Heart right ventricle (tissue), 16 donors: Measurements from ENCODE around the gene TRAM2. TPM values are rescaled to one million over a fixed set of nuclear protein-coding genes. Genes with fewer than 3 reads are reported as not detected.

ENCODE experiments used
- ATAC-seq, 8 donors: fragments of 200-7000 bp; cut with Tn5 transposase; one replicate each; pipeline ENCODE4 v1.9.1; 2020; ENCODE audit warnings: mild to moderate bottlenecking in 8 of 8, moderate library complexity in 8 of 8, moderate number of reproducible peaks in 1 of 8
- DNase-seq, 2 donors: peaks; one replicate each; pipeline ENCODE4 v3.0.0-alpha.2; 2020
- H3K27ac ChIP-seq, 10 donors: fragments of 200-600 bp; sonication (generic) in 2 of 10; one replicate each; pipeline versions ENCODE4 v1.5.0 to v1.8.0; 2020 to 2022; ENCODE audit warnings: mild to moderate bottlenecking in 3 of 10
- H3K27me3 ChIP-seq, 7 donors: fragments of 200-600 bp; one replicate each; pipeline ENCODE4 v1.8.0; 2021 to 2022; ENCODE audit warnings: mild to moderate bottlenecking in 2 of 7
- H3K36me3 ChIP-seq, 9 donors: fragments of 200-600 bp; sonication (generic) in 1 of 9; one replicate each; pipeline versions ENCODE4 v1.5.0 to v1.8.0; 2020 to 2022; ENCODE audit warnings: mild to moderate bottlenecking in 2 of 9
- H3K4me1 ChIP-seq, 9 donors: fragments of 200-600 bp; sonication (generic) in 1 of 9; one replicate each; pipeline versions ENCODE4 v1.5.0 to v1.8.0; 2020 to 2022; ENCODE audit warnings: mild to moderate bottlenecking in 4 of 9
- H3K4me3 ChIP-seq, 10 donors: fragments of 200-600 bp; sonication (generic) in 2 of 10; one replicate each; pipeline versions ENCODE4 v1.5.0 to v1.8.0; 2020 to 2022; ENCODE audit warnings: mild to moderate bottlenecking in 7 of 10, moderate library complexity in 2 of 10
- H3K9me3 ChIP-seq, 11 donors: fragments of 200-600 bp in 10 of 11; sonication (generic) in 2 of 11; one replicate each; pipeline versions ENCODE4 v1.5.0 to v1.8.0; 2013 to 2022; ENCODE audit warnings: mild to moderate bottlenecking in 2 of 11, control low read depth in 1 of 11, moderate library complexity in 1 of 11
- WGBS, 2 donors: extraction: QIAGEN DNeasy Blood & Tissue Kit; methylation state at CpG; one replicate each; pipeline ENCODE4 v1.1.7; 2013; ENCODE audit warnings: inconsistent platforms in 1 of 2; 5-methylcytosine and 5-hydroxymethylcytosine counted together
- intact Hi-C, 10 donors: fragments of 100-400 bp; cut with DNase I; formaldehyde crosslinking; loops; one replicate each; pipeline versions ENCODE4 v1.11.1 to v1.14.2; 2022
- polyA plus RNA-seq, 2 donors: library from polyadenylated mRNA; stranded (reverse); fragments of 200-250 nt; gene quantifications; one replicate each; pipeline ENCODE4 v1.2.3, GENCODE V29; 2013
- total RNA-seq, 10 donors: library from RNA; stranded (reverse); fragmentation: NEBNext Ultra II Directional in 3 of 10; extraction: Animal tissue kit (Norgen Biotek cat#: 25700) in 3 of 10; gene quantifications; one replicate each; pipeline versions ENCODE4 v1.2.1 to v1.2.4, GENCODE V29; 2021 to 2023
- TF ChIP-seq, protein P1 (sequence below), 9 donors: fragments of 200-600 bp; sonication (generic) in 2 of 9; IDR thresholded peaks; one replicate each; pipeline versions ENCODE4 v1.5.0 to v1.8.0; 2021 to 2022; ENCODE audit warnings: antibody characterized with exemption in 9 of 9, mild to moderate bottlenecking in 5 of 9, moderate library complexity in 1 of 9
- donor health status: Arrhythmogenic right ventricular cardiomyopathy.
- donor health status: ischemic (EF 13 %, LVEDD 7.1; RV severe dilation, severe dysfunction).
- donor health status: healthy with polysubstance abuse.
- donor health status: DM: no; HTN: yes; CAD: no.
- donor health status: DM: no; HTN: no; CAD: no.
- donor health status: ischemic (EF 25% LVEDD 6.9; RV normal size, moderate dysfunction).
- donor health status: ischemic (EF 25% LVEDD 5.7; RV mildly dilated, moderate dysfunction).
- donor health status: healthy.
- donor health status: DM: yes; HTN: yes; CAD: no.
- donor health status: Ischemic cardiomyopathy.
- donor health status: ischemic (EF 35%, LVEDD 5.7; RV mildly dilated, moderate dysfunction).
- donor health status: nonischemic (EF 11% LVEDD 7.7; RV severe dilation, severe dysfunction).
- donor health status: DM: yes; HTN: yes; CAD: no.
- donor health status: PGD.
- donor health status: ischemic (EF 29% LVEDD 5.4; RV normal size, mild dysfunction).
- donor health status: nonischemic (EF 23%, LVEDD 6.1; RV moderate dilation, normal function).

The TRAM2 gene
- total and polyA plus RNA-seq, 12 donors = 5.0 to 17.3 (median 10.6) TPM

DNA sequence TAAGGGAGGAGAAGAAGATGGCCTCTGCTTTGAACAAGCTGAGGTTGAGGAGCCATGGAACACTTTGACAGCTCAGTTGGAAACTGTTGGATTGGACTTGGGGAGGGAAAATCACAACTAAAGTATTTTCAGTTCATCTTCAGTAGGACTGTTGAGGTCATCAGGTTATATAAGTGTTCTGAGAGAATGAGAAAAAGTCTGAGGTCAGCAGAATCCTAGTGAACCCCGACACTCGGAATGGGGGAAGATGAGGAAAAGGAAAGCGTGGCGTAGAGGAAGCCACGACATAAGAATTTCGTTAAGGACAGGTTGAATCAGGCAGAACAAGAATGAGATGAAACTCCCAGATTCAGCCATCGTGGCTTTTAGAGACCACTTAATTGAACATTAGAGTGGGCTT, 4.0 kb upstream of the TRAM2 start:
- intact Hi-C loops = no loop called here
- Histone ChIP-seq H3K27me3 (no peaks in the 10 kb centered on the region), H3K36me3 (peaks cover 0 to 32% (median 0%) of the 10 kb centered on the region in 9 donors), H3K9me3 (no peaks in the 10 kb centered on the region), H3K4me3 (no peak overlapping the region), H3K27ac (no peak overlapping the region), H3K4me1 (peaks cover 0 to 19% (median 15%) of the 10 kb centered on the region in 9 donors)
- DNase-seq (no peak), ATAC-seq (no peak)
- TF ChIP-seq, protein P1, sequence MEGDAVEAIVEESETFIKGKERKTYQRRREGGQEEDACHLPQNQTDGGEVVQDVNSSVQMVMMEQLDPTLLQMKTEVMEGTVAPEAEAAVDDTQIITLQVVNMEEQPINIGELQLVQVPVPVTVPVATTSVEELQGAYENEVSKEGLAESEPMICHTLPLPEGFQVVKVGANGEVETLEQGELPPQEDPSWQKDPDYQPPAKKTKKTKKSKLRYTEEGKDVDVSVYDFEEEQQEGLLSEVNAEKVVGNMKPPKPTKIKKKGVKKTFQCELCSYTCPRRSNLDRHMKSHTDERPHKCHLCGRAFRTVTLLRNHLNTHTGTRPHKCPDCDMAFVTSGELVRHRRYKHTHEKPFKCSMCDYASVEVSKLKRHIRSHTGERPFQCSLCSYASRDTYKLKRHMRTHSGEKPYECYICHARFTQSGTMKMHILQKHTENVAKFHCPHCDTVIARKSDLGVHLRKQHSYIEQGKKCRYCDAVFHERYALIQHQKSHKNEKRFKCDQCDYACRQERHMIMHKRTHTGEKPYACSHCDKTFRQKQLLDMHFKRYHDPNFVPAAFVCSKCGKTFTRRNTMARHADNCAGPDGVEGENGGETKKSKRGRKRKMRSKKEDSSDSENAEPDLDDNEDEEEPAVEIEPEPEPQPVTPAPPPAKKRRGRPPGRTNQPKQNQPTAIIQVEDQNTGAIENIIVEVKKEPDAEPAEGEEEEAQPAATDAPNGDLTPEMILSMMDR (IDR thresholded peaks at IDR 0.05) = no peak
- WGBS, 2 donors = 93% methylated on average over 7 of the region's 7 CpGs

DNA sequence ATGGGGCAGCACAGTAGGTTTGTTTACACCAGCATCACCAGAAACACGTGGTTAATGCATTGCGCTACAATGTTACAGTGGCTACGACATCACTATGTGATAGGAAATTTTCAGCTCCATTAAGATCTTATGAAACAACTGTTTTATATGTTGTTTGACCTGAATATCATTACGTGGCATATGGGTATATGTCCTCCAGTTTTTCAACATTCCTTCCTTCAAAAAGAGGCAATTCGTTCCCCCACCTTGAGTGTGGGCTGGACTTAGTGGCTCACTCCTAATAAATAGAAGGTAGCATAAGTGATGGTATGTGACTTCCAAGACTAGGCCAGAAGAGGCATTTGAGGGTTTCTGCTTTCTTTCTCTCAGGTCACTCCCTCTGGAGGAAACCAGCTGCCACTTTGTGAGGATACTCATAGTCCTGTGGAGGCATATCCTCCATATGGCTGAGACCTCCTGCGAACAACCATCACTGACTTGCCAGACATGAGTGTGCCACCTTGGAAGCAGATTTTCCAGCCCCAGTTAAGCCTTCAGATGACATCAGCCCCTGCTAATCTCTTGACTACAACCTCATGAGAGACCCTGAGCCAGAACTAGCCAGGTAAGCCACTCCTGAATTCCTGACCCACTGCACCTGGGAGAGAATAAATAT, 2.3 kb upstream of the TRAM2 start:
- WGBS, 2 donors = 95 to 97% methylated on average over 6 of the region's 6 CpGs

DNA sequence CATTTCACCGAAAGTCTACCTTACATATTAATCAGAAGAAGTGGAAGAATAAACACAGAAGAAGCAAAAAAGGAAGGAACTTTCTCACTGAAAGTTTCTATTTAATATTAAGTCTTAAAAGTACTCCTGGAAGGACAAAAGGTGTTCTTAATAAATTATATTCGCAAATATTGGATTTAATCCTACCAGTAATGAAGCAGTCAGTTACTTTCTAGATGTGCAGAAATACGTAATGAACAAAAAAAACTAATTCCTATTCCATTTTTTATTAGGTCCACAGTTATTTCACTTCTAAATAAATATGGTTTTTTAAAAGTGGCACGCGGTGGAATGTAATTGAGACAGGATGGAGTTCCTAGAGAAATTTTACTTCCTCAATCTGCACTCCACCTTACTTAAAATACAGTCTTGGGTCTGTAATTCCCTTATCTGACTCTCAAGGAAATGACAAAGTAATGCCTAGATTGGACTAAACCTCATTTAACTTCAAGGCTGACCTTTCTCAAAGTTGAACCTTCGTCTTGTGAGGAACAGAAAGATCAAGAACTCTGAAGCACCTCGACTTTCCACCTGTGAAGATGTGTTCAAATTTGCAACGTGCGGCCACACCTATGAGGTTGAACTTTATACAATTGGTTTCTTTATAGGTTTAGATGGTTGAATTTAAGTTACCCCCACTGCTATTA, 1.1 kb upstream of the TRAM2 start:
- TF ChIP-seq, protein P1 (IDR thresholded peaks at IDR 0.05) = no peak
- WGBS, 2 donors = 59 to 62% methylated on average over 9 of the region's 9 CpGs
- DNase-seq (no peak), ATAC-seq (no peak)
- intact Hi-C loops = loop anchor here in 9 of 10 donors (1.0 to 10.0 kb wide), 8 partner anchors 61 to 162 kb away; no protein-coding TSS in a partner anchor
- H3K4me1 ChIP-seq = peaks cover 0 to 49% (median 44%) of the 10 kb centered on the region in 9 donors
- no peaks in the 10 kb centered on the region for H3K9me3 ChIP-seq
- peak overlapping the region; percentile 96 to 100 (median 99) for H3K27ac ChIP-seq
- no peaks in the 10 kb centered on the region for H3K27me3 ChIP-seq
- H3K36me3 ChIP-seq = peaks cover 0 to 23% (median 0%) of the 10 kb centered on the region in 9 donors
- H3K4me3 ChIP-seq = peak overlapping the region; percentile 71 to 97 (median 86)

More for the DNA sequence above, 2.3 kb upstream of the TRAM2 start:
- peaks cover 0 to 32% (median 0%) of the 10 kb centered on the region in 9 donors for H3K36me3 ChIP-seq
- no peak overlapping the region for H3K4me3 ChIP-seq
- peaks cover 0 to 37% (median 32%) of the 10 kb centered on the region in 9 donors for H3K4me1 ChIP-seq
- no peak overlapping the region for H3K27ac ChIP-seq
- TF ChIP-seq, protein P1 (IDR thresholded peaks at IDR 0.05) = no peak
- no peaks in the 10 kb centered on the region for H3K9me3 ChIP-seq
- H3K27me3 ChIP-seq = no peaks in the 10 kb centered on the region
- intact Hi-C loops = loop anchor here in 9 of 10 donors (5.0 to 10.0 kb wide), 4 partner anchors 62 to 162 kb away; no protein-coding TSS in a partner anchor
- ATAC-seq = no peak
- no peak for DNase-seq

DNA sequence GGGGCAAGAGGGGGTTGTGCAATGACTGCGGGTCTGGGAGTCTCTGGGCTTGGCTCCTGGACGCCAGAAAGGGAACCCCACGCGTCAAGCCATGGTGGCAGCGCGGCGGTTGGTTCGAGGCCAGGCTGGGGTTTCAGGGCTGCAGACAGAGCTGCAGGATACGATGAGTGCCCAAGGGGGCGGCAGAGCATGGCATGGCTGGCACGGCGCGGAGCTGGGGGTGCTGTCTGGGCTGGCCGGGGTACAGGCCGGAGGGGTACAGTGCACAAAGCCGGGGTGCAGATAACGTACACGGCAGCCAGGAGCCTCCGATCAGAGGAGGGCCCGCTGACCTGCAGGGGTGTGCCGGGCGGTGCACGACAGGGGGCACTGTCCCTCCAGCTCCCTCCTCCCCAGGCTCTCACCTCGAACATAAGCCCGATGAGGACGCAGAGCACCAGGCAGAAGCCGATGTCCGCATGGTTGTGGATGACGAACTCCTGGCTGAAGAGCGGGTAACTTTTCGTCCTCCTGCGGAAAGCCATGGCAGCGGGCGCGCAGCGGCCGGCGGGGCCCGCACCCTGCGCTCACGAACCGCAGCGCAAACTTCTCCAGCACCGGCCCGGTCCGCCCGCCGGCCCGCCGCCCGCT, 353 bp downstream of the TRAM2 start:
- DNase-seq (peak; percentile 57 to 67), ATAC-seq (peak; percentile 61 to 79 (median 67))
- intact Hi-C loops = loop anchor here in 9 of 10 donors (1.0 to 10.0 kb wide), 8 partner anchors 59 to 160 kb away; no protein-coding TSS in a partner anchor
- Histone ChIP-seq H3K9me3 (no peaks in the 10 kb centered on the region), H3K27ac (peak overlapping the region; percentile 96 to 100 (median 99)), H3K4me3 (peak overlapping the region; percentile 71 to 97 (median 84)), H3K27me3 (no peaks in the 10 kb centered on the region), H3K36me3 (peaks cover 0 to 9% (median 0%) of the 10 kb centered on the region in 9 donors), H3K4me1 (peaks cover 0 to 63% (median 54%) of the 10 kb centered on the region in 9 donors)
- WGBS, 2 donors = 1 to 2% methylated on average over 47 to 51 of the region's 51 CpGs
- TF ChIP-seq, protein P1 (IDR thresholded peaks at IDR 0.05) = peak; percentile 28 to 71 (median 60)
